Common myeloid progenitor, CD34-positive (primary cell): ENCODE measurements around the gene MRTFA.

ENCODE experiments used
- CTCF ChIA-PET: fragments of 350-600 bp; sonication (Branson Sonifier 250); formaldehyde crosslinking; loops from one replicate; lab custom pipeline; 2021; ENCODE audit warnings: antibody characterized with exemption; lab: Charles Lee
- POLR2A ChIA-PET: fragments of 350-600 bp; sonication (Branson Sonifier 250); formaldehyde crosslinking; loops from one replicate; lab custom pipeline; 2021; ENCODE audit warnings: antibody characterized with exemption; lab: Charles Lee
- DNase-seq, 3 donors: peaks; one replicate each; pipeline versions ENCODE4 v3.0.0 to v3.0.0-alpha.2; 2013
- H3K27ac ChIP-seq, 2 experiments: 1 replicate in 1 of 2; 2 replicates in 1 of 2; pipeline ENCODE4 v1.7.0; 2013; ENCODE audit warnings: inconsistent platforms in 2 of 2, low read length in 2 of 2, mild to moderate bottlenecking in 2 of 2, low read depth in 1 of 2, moderate library complexity in 1 of 2; ENCODE audit not compliant: severe bottlenecking in 2 of 2, insufficient read depth in 1 of 2, poor library complexity in 1 of 2
- H3K27me3 ChIP-seq, 5 experiments: replicated peaks in 2 of 5; 1 replicate in 3 of 5; 2 replicates in 2 of 5; pipeline versions ENCODE4 v1.6.1 to v1.7.0; 2013; ENCODE audit warnings: low read length in 4 of 5, mild to moderate bottlenecking in 2 of 5, moderate library complexity in 2 of 5, inconsistent platforms in 1 of 5; ENCODE audit not compliant: insufficient read depth in 5 of 5, control insufficient read depth in 4 of 5
- H3K36me3 ChIP-seq, 4 experiments: 1 replicate in 2 of 4; 2 replicates in 2 of 4; pipeline versions ENCODE4 v1.6.1 to v1.7.0; 2013; ENCODE audit warnings: low read length in 3 of 4, control low read depth in 1 of 4, mild to moderate bottlenecking in 1 of 4; ENCODE audit not compliant: control insufficient read depth in 4 of 4, insufficient read depth in 4 of 4
- H3K4me1 ChIP-seq, 4 experiments: 1 replicate in 3 of 4; 2 replicates in 1 of 4; pipeline versions ENCODE4 v1.6.1 to v1.7.1; 2013; ENCODE audit warnings: low read length in 3 of 4, mild to moderate bottlenecking in 3 of 4, control low read depth in 1 of 4, inconsistent platforms in 1 of 4, moderate library complexity in 1 of 4; ENCODE audit not compliant: control insufficient read depth in 4 of 4, insufficient read depth in 4 of 4; ENCODE audit errors: control extremely low read depth in 1 of 4
- H3K4me3 ChIP-seq, 7 experiments: 1 replicate in 4 of 7; 2 replicates in 3 of 7; pipeline versions ENCODE4 v1.5.1 to v1.7.0; 2013; ENCODE audit warnings: mild to moderate bottlenecking in 7 of 7, low read length in 6 of 7, moderate library complexity in 6 of 7, inconsistent platforms in 2 of 7, low read depth in 2 of 7, control low read depth in 1 of 7; ENCODE audit not compliant: insufficient read depth in 4 of 7, control insufficient read depth in 1 of 7; ENCODE audit errors: extremely low read depth in 1 of 7
- H3K9me3 ChIP-seq, 5 experiments: 1 replicate in 4 of 5; 2 replicates in 1 of 5; pipeline versions ENCODE4 v1.6.1 to v1.7.1; 2013; ENCODE audit warnings: low read length in 4 of 5, mild to moderate bottlenecking in 2 of 5, inconsistent platforms in 1 of 5, low read depth in 1 of 5, moderate library complexity in 1 of 5; ENCODE audit not compliant: control insufficient read depth in 4 of 5, insufficient read depth in 2 of 5; ENCODE audit errors: control extremely low read depth in 1 of 5
- WGBS: methylation state at CpG from one replicate; pipeline ENCODE4 v1.1.5; 2013; ENCODE audit not compliant: insufficient coverage; 5-methylcytosine and 5-hydroxymethylcytosine counted together

Gene MRTFA

DNA sequence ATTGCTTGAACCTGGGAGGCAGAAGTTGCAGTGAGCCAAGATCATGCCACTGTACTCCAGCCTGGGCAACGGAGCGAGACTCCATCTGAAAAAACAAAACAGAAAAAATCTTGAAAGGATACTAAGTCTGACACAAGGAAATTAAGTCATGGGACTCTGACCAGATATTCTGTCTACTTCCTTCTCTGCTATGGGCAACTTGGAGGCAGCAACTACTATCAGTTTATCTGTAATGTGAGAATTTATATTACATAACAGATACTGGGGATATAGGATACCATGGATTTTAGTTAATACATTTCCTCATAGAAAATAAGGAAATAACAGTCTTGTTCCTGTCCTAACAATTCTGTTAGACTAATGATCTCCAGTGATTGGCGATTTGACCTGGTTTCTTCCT is 267.7 kb downstream of the MRTFA start:
- Histone ChIP-seq H3K27me3 (no peaks in the 10 kb centered on the region), H3K4me3 (no peak overlapping the region), H3K9me3 (no peaks in the 10 kb centered on the region), H3K27ac (no peak overlapping the region), H3K4me1 (peaks cover 3 to 7% (median 6%) of the 10 kb centered on the region in 4 experiments), H3K36me3 (peaks cover 22 to 48% (median 37%) of the 10 kb centered on the region in 4 experiments)
- no CpG with 5 or more reads among the region's 3 CpGs for WGBS
- CTCF ChIA-PET = interaction anchor here (0.6 kb wide), 1 partner anchor 20 kb away, joined by 3 read pairs; no protein-coding TSS in a partner anchor
- DNase-seq = no peak
- POLR2A ChIA-PET = no interaction called here

DNA sequence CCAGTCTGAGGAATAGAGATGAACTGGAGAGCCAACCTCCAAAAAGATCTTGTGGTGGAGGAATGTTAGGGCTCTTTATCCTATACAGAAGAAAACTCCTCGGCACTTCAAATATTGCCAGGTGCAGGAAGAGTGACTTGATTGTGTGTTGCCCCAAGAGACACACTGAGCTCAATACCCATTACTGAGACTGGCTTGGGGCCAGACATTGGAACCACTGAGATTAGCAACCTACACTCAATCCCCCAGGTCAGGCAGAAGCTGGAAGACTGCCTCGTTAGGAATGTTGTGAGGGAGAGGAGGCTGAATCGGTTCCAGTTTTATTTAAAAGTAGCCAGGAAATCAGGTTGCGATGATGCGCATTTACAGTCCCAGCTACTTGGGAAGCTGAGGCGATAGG is 268.5 kb downstream of the MRTFA start:
- ChIA-PET CTCF (interaction anchor here (0.6 to 1.1 kb wide), 2 partner anchors 19 to 49 kb away, joined by 3 read pairs; no protein-coding TSS in a partner anchor), POLR2A (no interaction called here)
- Histone ChIP-seq H3K4me3 (no peak overlapping the region), H3K9me3 (no peaks in the 10 kb centered on the region), H3K4me1 (peaks cover 3 to 7% (median 6%) of the 10 kb centered on the region in 4 experiments), H3K36me3 (peaks cover 23 to 51% (median 40%) of the 10 kb centered on the region in 4 experiments), H3K27ac (no peak overlapping the region), H3K27me3 (no peaks in the 10 kb centered on the region)
- WGBS = 97% methylated on average over 6 of the region's 6 CpGs
- no peak for DNase-seq

DNA sequence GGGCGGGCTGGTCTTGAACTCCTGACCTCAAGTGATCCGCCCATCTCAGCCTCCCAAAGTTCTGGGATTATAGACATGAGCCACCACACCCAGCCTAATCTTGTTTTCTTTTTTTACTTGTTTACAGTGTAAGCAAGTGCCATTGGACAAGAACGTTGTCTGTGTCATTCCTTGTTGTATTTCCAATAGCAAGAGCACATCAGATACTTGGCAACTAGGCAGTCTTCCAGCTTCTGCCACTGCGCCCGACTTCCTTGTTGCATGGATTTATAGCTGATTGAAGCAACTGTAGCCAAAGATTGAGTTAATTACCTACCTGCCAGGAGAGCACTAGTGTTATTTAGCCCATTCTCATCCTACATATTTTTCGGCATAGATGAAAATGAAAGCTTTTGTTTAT is 269.2 kb downstream of the MRTFA start:
- Histone ChIP-seq H3K36me3 (peaks cover 17 to 57% (median 46%) of the 10 kb centered on the region in 4 experiments), H3K4me1 (peaks cover 3 to 7% (median 6%) of the 10 kb centered on the region in 4 experiments), H3K4me3 (no peak overlapping the region), H3K9me3 (no peaks in the 10 kb centered on the region), H3K27me3 (no peaks in the 10 kb centered on the region), H3K27ac (no peak overlapping the region)
- 89% methylated on average over 5 of the region's 6 CpGs for WGBS
- no peak for DNase-seq
- CTCF ChIA-PET = interaction anchor here (1.1 kb wide), 1 partner anchor 48 kb away, joined by 3 read pairs; no protein-coding TSS in a partner anchor
- POLR2A ChIA-PET = no interaction called here

DNA sequence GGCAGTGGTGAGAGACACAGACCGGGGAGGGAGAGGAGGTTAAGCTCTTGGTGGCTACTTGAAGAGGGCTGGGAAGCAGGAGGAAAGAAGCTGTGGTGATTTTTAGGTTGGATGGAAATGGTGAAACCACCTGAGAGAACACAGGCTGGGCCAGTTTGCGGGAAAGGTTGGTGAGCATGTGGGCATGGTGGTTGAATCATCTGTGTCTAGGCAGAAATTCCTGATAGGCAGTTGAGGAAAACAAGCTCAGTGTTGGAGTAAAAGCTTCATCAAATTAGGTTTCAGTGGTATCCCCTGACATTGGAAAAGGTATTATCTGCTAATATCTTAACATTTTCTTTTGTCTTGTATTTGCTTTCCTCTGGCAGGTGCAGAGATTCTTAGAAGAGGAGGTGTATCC is 270.5 kb downstream of the MRTFA start:
- no peak for DNase-seq
- Histone ChIP-seq H3K4me1 (peaks cover 0 to 4% (median 3%) of the 10 kb centered on the region in 4 experiments), H3K36me3 (peaks cover 26 to 70% (median 58%) of the 10 kb centered on the region in 4 experiments), H3K27ac (no peak overlapping the region), H3K9me3 (no peaks in the 10 kb centered on the region), H3K27me3 (no peaks in the 10 kb centered on the region), H3K4me3 (no peak overlapping the region)
- ChIA-PET POLR2A (no interaction called here), CTCF (interaction anchor here (0.8 to 1.3 kb wide), 2 partner anchors 12 to 18 kb away, joined by 4 to 6 read pairs; no protein-coding TSS in a partner anchor)
- WGBS = 100% methylated on average over 2 of the region's 2 CpGs

DNA sequence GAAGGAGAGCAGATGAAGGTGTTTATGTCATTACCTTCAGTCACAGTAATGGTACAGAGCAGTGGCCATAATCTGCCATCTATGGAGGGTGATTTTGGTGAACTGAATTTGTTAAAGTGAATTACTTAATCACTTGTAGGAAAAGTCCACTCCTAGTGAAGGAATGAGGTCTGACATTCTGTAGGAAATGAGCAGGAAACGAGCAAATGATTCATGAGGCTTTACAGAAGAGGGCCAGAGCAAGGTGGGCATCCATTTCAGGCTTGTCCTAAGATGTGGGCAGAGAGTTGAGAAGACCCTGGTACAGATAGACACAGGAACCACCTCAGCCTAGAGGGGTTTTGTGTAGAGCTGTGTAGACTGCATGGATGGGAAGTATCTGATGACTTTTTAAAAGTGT is 272.1 kb downstream of the MRTFA start:
- ChIA-PET POLR2A (no interaction called here), CTCF (interaction anchor here (2.5 kb wide), 1 partner anchor 16 kb away, joined by 6 read pairs; no protein-coding TSS in a partner anchor)
- Histone ChIP-seq H3K4me3 (no peak overlapping the region), H3K9me3 (no peaks in the 10 kb centered on the region), H3K4me1 (no peaks in the 10 kb centered on the region), H3K36me3 (peaks cover 30 to 86% (median 72%) of the 10 kb centered on the region in 4 experiments), H3K27ac (no peak overlapping the region), H3K27me3 (no peaks in the 10 kb centered on the region)
- WGBS = 100% methylated on average over 1 of the region's 1 CpG
- DNase-seq = no peak

DNA sequence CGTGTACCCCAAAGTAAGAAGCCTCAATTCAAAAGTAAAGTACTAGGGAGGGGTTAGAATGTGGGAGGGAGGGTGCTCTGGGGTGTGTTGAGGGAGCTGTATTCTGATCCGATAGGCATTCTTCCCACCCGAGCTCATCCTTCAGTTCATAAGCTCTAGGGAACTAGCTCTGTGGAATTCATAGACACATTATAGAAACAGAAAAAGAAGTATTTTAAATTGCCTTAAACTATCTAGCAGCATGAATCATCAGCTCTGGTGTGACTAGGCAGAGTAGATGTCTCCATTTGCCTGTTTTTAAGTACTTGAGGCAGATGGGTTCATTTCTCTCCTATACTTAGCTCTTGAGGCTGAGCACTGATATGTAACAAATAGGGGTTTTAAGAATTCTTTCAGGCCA is 273.5 kb downstream of the MRTFA start:
- H3K9me3 ChIP-seq = no peaks in the 10 kb centered on the region
- no peaks in the 10 kb centered on the region for H3K4me1 ChIP-seq
- no peak for DNase-seq
- WGBS = 100% methylated on average over 1 of the region's 3 CpGs
- no peak overlapping the region for H3K4me3 ChIP-seq
- CTCF ChIA-PET = interaction anchor here (0.7 to 2.5 kb wide), 3 partner anchors 11 to 20 kb away, joined by 3 to 6 read pairs (median 3); no protein-coding TSS in a partner anchor
- no peaks in the 10 kb centered on the region for H3K27me3 ChIP-seq
- H3K36me3 ChIP-seq = peaks cover 36 to 96% (median 78%) of the 10 kb centered on the region in 4 experiments
- H3K27ac ChIP-seq = no peak overlapping the region
- POLR2A ChIA-PET = no interaction called here

DNA sequence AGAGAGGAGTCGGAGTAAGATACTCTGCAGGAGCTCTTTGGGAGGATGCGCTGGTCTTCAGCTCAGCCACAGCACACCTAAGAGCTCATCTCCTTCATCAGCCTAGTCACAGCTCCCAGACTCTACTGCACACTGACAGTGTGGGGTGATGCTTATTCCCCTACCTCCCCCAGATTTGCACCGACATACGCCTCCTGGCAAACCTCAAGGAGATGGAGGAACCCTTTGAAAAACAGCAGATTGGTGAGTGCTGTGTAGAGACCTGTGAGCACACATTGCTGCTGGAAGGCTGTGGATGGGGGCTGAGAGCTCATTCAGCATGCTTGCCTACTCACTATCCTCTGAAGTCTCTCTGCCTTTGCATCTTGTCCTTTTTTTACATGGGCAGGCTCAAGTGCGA is 275.4 kb downstream of the MRTFA start:
- Histone ChIP-seq H3K4me1 (no peaks in the 10 kb centered on the region), H3K36me3 (peaks cover 36 to 91% (median 75%) of the 10 kb centered on the region in 4 experiments), H3K9me3 (no peaks in the 10 kb centered on the region), H3K27ac (no peak overlapping the region), H3K27me3 (no peaks in the 10 kb centered on the region), H3K4me3 (no peak overlapping the region)
- 98% methylated on average over 4 of the region's 5 CpGs for WGBS
- ChIA-PET CTCF (interaction anchor here (2.3 kb wide), 1 partner anchor 13 kb away, joined by 7 read pairs; no protein-coding TSS in a partner anchor), POLR2A (no interaction called here)
- no peak for DNase-seq
